Tibial nerve (tissue), 4 donors: ENCODE results near the gene PDE2A. TPM values are rescaled to one million over a fixed set of nuclear protein-coding genes. Genes with fewer than 3 reads are reported as not detected.

Experiments used
- DNase-seq, 2 donors: peaks; one replicate each; pipeline ENCODE4 v3.0.0-alpha.2; 2019; ENCODE audit warnings: low spot score in 2 of 2
- H3K27ac ChIP-seq, 4 donors: fragments of 200-600 bp; sonication (generic) in 3 of 4; one replicate each; pipeline ENCODE4 v1.5.1; 2017 to 2019; ENCODE audit warnings: mild to moderate bottlenecking in 1 of 4
- H3K27me3 ChIP-seq, 2 donors: fragments of 200-600 bp; sonication (generic) in 1 of 2; one replicate each; pipeline versions ENCODE4 v1.5.1 to v1.6.0; 2017 to 2019
- H3K36me3 ChIP-seq, 3 donors: fragments of 200-600 bp; sonication (generic); one replicate each; pipeline ENCODE4 v1.5.1; 2018 to 2019
- H3K4me1 ChIP-seq, 4 donors: fragments of 200-600 bp; sonication (generic) in 3 of 4; one replicate each; pipeline ENCODE4 v1.5.1; 2017 to 2019
- H3K4me3 ChIP-seq, 4 donors: fragments of 200-600 bp; sonication (generic) in 3 of 4; one replicate each; pipeline ENCODE4 v1.5.1; 2017 to 2019; ENCODE audit warnings: mild to moderate bottlenecking in 1 of 4, moderate library complexity in 1 of 4
- H3K9me3 ChIP-seq, 4 donors: fragments of 200-600 bp; sonication (generic) in 3 of 4; one replicate each; pipeline ENCODE4 v1.5.1; 2017 to 2019
- CTCF ChIP-seq, 5 experiments: fragments of 200-600 bp in 3 of 5; fragments of 450-650 bp in 2 of 5; sonication (generic) in 3 of 5; IDR thresholded peaks; one replicate each; pipeline ENCODE4 v1.5.1; 2016 to 2019; ENCODE audit warnings: antibody characterized with exemption in 5 of 5, mild to moderate bottlenecking in 3 of 5, moderate library complexity in 2 of 5
- EP300 ChIP-seq, 2 donors: sonication (generic); formaldehyde crosslinking; IDR thresholded peaks; one replicate each; pipeline ENCODE4 v1.6.1; 2017; ENCODE audit warnings: antibody characterized with exemption in 2 of 2, mild to moderate bottlenecking in 1 of 2
- POLR2A ChIP-seq, 2 donors: fragments of 450-650 bp; IDR thresholded peaks; one replicate each; pipeline ENCODE4 v1.6.1; 2017; ENCODE audit warnings: antibody characterized with exemption in 2 of 2, mild to moderate bottlenecking in 2 of 2, moderate library complexity in 2 of 2
- WGBS, 2 donors: methylation state at CpG; one replicate each; pipeline ENCODE4 v1.1.5; 2018; 5-methylcytosine and 5-hydroxymethylcytosine counted together
- small RNA-seq: library from RNA; depleted of rRNA; stranded (forward); fragments of <200 nt; gene quantifications from one replicate; pipeline ENCODE3, GENCODE V24; 2016
- total RNA-seq, 4 donors: library from RNA; depleted of rRNA; stranded (reverse); fragments of >200 nt; gene quantifications; one replicate each; pipeline ENCODE4 v1.1.0, GENCODE V29; 2016

PDE2A gene
- total RNA-seq, 4 donors from 2014 or later = 30.3 to 75.7 (median 43.1) TPM

GRCh38 chr11:72535194-72535547 is 139.1 kb downstream of the PDE2A start:
- TF ChIP-seq EP300 (IDR thresholded peaks at IDR 0.05) (no peak), POLR2A (IDR thresholded peaks at IDR 0.05) (no peak), CTCF (IDR thresholded peaks at IDR 0.05) (no peak)
- WGBS, 2 donors = 32 to 42% methylated on average over 3 of the region's 3 CpGs
- Histone ChIP-seq H3K4me1 (peaks cover 0 to 10% (median 0%) of the 10 kb centered on the region in 4 donors), H3K36me3 (no peaks in the 10 kb centered on the region), H3K4me3 (no peak overlapping the region), H3K27ac (no peak overlapping the region), H3K9me3 (no peaks in the 10 kb centered on the region), H3K27me3 (peaks cover 0 to 7% of the 10 kb centered on the region in 2 donors)
- DNase-seq = no peak

- WGBS, 2 donors = 29 to 31% methylated on average over 3 of the region's 3 CpGs
- no peaks in the 10 kb centered on the region for H3K36me3 ChIP-seq
- H3K4me3 ChIP-seq = no peak overlapping the region
- no peak for DNase-seq
- H3K27ac ChIP-seq = no peak overlapping the region
- TF ChIP-seq EP300 (IDR thresholded peaks at IDR 0.05) = no peak
- no peak for TF ChIP-seq CTCF (IDR thresholded peaks at IDR 0.05)
- no peak for TF ChIP-seq POLR2A (IDR thresholded peaks at IDR 0.05)
- H3K27me3 ChIP-seq = peaks cover 0 to under 1% of the 10 kb centered on the region in 2 donors
- H3K4me1 ChIP-seq = peaks cover 0 to 10% (median 0%) of the 10 kb centered on the region in 4 donors
- H3K9me3 ChIP-seq = no peaks in the 10 kb centered on the region
Measured at GRCh38 chr11:72534371-72535193, 139.6 kb downstream of the PDE2A start.

- 60 to 69% methylated on average over 3 of the region's 3 CpGs for WGBS, 2 donors
- Histone ChIP-seq H3K9me3 (no peaks in the 10 kb centered on the region), H3K4me3 (no peak overlapping the region)
Measured at GRCh38 chr11:72529068-72529467, 145.2 kb downstream of the PDE2A start.

GRCh38 chr11:72528121-72528520 is 146.1 kb downstream of the PDE2A start:
- no peak for DNase-seq
- Histone ChIP-seq H3K4me1 (no peaks in the 10 kb centered on the region), H3K36me3 (no peaks in the 10 kb centered on the region), H3K27me3 (no peaks in the 10 kb centered on the region), H3K4me3 (no peak overlapping the region), H3K27ac (no peak overlapping the region), H3K9me3 (no peaks in the 10 kb centered on the region)
- 47 to 71% methylated on average over 3 of the region's 3 CpGs for WGBS, 2 donors
- TF ChIP-seq EP300 (IDR thresholded peaks at IDR 0.05) (no peak), POLR2A (IDR thresholded peaks at IDR 0.05) (no peak), CTCF (IDR thresholded peaks at IDR 0.05) (no peak)

More at GRCh38 chr11:72529068-72529467, 145.2 kb downstream of the PDE2A start:
- TF ChIP-seq EP300 (IDR thresholded peaks at IDR 0.05) (no peak), POLR2A (IDR thresholded peaks at IDR 0.05) (no peak), CTCF (IDR thresholded peaks at IDR 0.05) (no peak)
- Histone ChIP-seq H3K4me1 (no peaks in the 10 kb centered on the region), H3K27me3 (no peaks in the 10 kb centered on the region), H3K36me3 (no peaks in the 10 kb centered on the region), H3K27ac (no peak overlapping the region)
- DNase-seq = no peak

Small RNAs within 50 kb of the gene (small RNA-seq; reads per million reads assigned to genes)
- gene MIR139 (21.9 reads per million, percentile 93 among the genes with 10 or more reads in this experiment), gene RNU7-105P (not detected)

Other genes with a start within 250 kb of the PDE2A start
- 10 to 100 TPM; 19.4 to 37.8 (median 27.1) TPM for gene CLPB, start 239.9 kb downstream of the PDE2A start, total RNA-seq
- gene ARAP1, start 78.0 kb upstream of the PDE2A start, total RNA-seq = 100 to 1,000 TPM; 104 to 151 (median 149) TPM
- gene STARD10, start 119.6 kb upstream of the PDE2A start, total RNA-seq = 10 to 100 TPM; 19.4 to 31.5 (median 23.7) TPM
- 10 to 100 TPM; 26.9 to 60.0 (median 36.6) TPM for gene ATG16L2, start 140.0 kb upstream of the PDE2A start, total RNA-seq